Right atrium auricular region (tissue), 2 donors: ENCODE measurements around the gene TBXAS1. TPM values are rescaled to one million over a fixed set of nuclear protein-coding genes. Genes with fewer than 3 reads are reported as not detected.

Experiments
- DNase-seq: peaks from one replicate; pipeline ENCODE4 v3.0.0-alpha.2; 2019; ENCODE audit warnings: low spot score
- H3K27ac ChIP-seq, 2 donors: fragments of 200-600 bp; sonication (generic); 1 replicate in 1 of 2; 2 replicates in 1 of 2; pipeline ENCODE4 v1.5.1; 2016 to 2019
- H3K27me3 ChIP-seq, 2 donors: fragments of 200-600 bp; sonication (generic); one replicate each; pipeline versions ENCODE4 v1.5.1 to v1.6.0; 2017 to 2019
- H3K36me3 ChIP-seq: fragments of 200-600 bp; sonication (generic); one replicate; pipeline ENCODE4 v1.5.1; 2016
- H3K4me1 ChIP-seq, 2 donors: fragments of 200-600 bp; sonication (generic); one replicate each; pipeline versions ENCODE4 v1.5.1 to v1.6.0; 2017 to 2019
- H3K4me3 ChIP-seq, 2 donors: fragments of 200-600 bp; sonication (generic); 1 replicate in 1 of 2; 2 replicates in 1 of 2; pipeline ENCODE4 v1.5.1; 2017 to 2019; ENCODE audit warnings: mild to moderate bottlenecking in 1 of 2, moderate library complexity in 1 of 2
- H3K9me3 ChIP-seq, 2 donors: fragments of 200-600 bp; sonication (generic); one replicate each; pipeline ENCODE4 v1.5.1; 2019
- total RNA-seq, 2 donors: library from RNA; depleted of rRNA; stranded (reverse); fragments of >200 nt; gene quantifications; one replicate each; pipeline ENCODE4 v1.1.0, GENCODE V29; 2016
- TF ChIP-seq, protein P1 (sequence below), 2 donors: fragments of 200-600 bp; sonication (generic); IDR thresholded peaks; one replicate each; pipeline ENCODE4 v1.5.1; 2019; ENCODE audit warnings: antibody characterized with exemption in 2 of 2

The TBXAS1 gene
- total RNA-seq, 2 donors from 2014 or later, result 4.6 to 15.3 TPM

DNA sequence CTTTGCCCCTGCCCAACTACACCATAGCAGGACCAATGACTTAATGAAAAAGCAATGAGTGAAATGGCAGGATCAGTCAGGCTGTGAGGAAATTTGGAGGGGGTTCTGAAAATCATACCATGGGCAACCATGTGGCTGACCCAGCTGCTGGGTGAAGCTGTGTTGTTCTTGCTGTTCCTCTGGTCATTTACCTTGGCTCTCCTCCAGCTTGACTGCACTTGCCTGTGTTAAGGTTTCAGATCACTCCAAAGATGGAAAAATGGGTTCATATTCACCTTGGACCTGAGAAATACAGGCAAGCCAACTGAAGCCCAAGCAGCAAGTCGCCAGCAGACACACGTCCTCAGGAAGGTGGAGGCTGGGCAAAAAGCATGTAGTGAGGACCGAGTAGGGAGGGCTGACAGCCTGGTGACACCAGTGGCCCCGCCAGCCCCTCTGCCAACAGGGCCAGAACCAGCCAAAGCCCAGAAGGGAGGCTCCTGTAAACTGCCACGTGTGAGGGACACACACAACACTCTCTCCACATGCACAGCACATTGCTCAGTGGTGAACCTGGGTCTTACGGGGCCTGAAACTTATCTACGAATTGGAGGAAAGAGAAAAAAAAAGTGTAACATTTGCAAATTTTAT, 193.6 kb downstream of the TBXAS1 start:
- peaks cover 18% of the 10 kb centered on the region for H3K36me3 ChIP-seq
- DNase-seq, result no peak
- no peaks in the 10 kb centered on the region for H3K4me1 ChIP-seq
- no peaks in the 10 kb centered on the region for H3K27me3 ChIP-seq
- H3K4me3 ChIP-seq, result no peak overlapping the region
- no peak overlapping the region for H3K27ac ChIP-seq
- TF ChIP-seq, protein P1, sequence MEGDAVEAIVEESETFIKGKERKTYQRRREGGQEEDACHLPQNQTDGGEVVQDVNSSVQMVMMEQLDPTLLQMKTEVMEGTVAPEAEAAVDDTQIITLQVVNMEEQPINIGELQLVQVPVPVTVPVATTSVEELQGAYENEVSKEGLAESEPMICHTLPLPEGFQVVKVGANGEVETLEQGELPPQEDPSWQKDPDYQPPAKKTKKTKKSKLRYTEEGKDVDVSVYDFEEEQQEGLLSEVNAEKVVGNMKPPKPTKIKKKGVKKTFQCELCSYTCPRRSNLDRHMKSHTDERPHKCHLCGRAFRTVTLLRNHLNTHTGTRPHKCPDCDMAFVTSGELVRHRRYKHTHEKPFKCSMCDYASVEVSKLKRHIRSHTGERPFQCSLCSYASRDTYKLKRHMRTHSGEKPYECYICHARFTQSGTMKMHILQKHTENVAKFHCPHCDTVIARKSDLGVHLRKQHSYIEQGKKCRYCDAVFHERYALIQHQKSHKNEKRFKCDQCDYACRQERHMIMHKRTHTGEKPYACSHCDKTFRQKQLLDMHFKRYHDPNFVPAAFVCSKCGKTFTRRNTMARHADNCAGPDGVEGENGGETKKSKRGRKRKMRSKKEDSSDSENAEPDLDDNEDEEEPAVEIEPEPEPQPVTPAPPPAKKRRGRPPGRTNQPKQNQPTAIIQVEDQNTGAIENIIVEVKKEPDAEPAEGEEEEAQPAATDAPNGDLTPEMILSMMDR (IDR thresholded peaks at IDR 0.05), result no peak
- no peaks in the 10 kb centered on the region for H3K9me3 ChIP-seq

DNA sequence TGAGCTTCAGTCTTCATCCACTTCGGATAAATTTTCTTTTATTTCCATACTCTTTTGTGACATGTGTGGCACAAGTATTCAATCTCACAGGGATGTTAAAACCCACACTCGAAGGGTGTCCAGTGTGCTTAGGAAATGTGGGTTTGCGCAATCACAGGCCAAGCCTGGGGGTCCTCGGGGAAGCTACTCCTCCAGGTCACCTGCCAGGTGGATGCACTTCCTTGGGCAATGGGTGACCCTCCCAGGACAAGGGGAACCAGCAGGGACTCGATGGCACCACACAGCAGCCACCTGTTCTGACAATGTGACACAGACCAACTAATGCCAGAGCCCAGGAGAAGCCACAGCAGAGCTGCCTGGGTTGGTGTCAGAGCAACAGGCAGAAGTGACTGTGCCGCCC, 194.7 kb downstream of the TBXAS1 start:
- Histone ChIP-seq H3K4me3 (no peak overlapping the region), H3K4me1 (no peaks in the 10 kb centered on the region), H3K27me3 (no peaks in the 10 kb centered on the region), H3K9me3 (no peaks in the 10 kb centered on the region), H3K27ac (no peak overlapping the region), H3K36me3 (peaks cover 18% of the 10 kb centered on the region)
- TF ChIP-seq, protein P1 (IDR thresholded peaks at IDR 0.05), result no peak
- no peak for DNase-seq

DNA sequence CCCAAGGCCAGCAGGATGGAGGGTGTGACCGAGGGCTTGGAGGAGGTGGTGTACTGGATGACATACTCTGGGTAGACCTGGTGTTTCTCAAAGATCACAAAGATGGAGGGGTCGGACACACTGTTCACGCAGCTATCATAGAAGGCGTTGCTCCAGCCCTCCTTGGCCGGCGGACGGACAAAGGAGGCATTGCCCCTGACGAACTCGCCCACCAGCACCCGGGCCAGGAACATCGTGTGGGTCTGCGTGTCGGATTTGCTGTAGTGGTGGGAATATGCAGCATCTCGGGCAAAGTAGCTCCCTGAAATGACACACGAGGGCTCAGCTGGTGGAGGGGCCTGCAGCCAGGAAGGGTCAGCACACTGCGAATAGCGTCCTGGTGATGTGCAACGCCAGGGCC, 195.5 kb downstream of the TBXAS1 start:
- Histone ChIP-seq H3K4me3 (no peak overlapping the region), H3K36me3 (peaks cover 18% of the 10 kb centered on the region), H3K4me1 (no peaks in the 10 kb centered on the region), H3K9me3 (no peaks in the 10 kb centered on the region), H3K27me3 (no peaks in the 10 kb centered on the region), H3K27ac (no peak overlapping the region)
- TF ChIP-seq, protein P1 (IDR thresholded peaks at IDR 0.05), result no peak
- no peak for DNase-seq

DNA sequence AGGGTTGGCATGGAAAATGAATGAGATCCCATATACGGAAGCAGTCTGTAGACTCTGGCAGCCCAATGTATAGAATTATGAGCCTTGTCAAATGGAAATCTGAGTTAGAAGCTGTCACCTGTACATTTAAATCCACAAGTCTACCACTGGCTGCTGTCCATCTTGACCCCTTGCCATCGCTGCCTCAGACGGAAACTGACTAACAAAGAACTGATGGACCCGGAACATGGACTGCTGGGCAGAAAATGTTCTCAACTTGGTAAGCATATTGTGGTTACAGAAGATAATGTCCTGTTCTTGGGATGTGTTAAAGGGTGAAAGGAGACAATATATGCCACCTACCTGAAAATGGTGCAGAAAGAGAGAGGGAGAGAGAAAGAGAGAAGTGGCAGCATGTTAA, 196.2 kb downstream of the TBXAS1 start:
- TF ChIP-seq, protein P1 (IDR thresholded peaks at IDR 0.05), result no peak
- Histone ChIP-seq H3K4me1 (no peaks in the 10 kb centered on the region), H3K27me3 (no peaks in the 10 kb centered on the region), H3K27ac (no peak overlapping the region), H3K9me3 (no peaks in the 10 kb centered on the region), H3K4me3 (no peak overlapping the region), H3K36me3 (peaks cover 18% of the 10 kb centered on the region)
- DNase-seq, result no peak

DNA sequence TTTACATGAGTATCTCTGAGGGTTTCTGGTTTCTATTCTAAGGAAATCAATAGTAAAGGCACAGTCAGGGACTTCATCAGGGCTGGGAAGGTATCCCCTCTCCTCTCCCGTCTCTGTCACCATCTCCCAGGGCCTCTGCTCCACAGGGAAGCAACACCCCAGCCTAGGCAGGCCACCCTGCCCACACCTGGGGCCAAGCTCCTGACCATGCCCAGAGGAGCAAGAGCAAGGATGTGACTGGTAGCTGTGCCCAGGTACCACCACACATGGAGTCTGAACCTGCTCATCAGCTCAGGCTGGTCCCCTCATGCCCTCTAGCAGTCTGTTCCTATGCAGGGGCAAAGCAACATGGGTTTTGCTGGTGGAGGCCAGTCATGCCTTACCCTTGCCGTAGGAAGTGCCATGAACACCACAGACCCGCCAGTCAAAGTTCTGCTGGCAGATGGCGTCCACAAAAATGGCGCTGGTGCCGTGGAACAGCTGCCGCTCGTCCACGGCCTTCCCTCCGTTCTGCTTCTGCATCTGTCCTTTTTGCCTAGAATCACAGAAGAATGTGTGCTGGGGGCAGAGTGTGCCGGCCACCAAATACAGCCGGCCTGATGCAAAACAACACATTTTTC, 196.9 kb downstream of the TBXAS1 start:
- DNase-seq, result no peak
- no peaks in the 10 kb centered on the region for H3K4me1 ChIP-seq
- H3K36me3 ChIP-seq, result peaks cover 18% of the 10 kb centered on the region
- H3K9me3 ChIP-seq, result no peaks in the 10 kb centered on the region
- TF ChIP-seq, protein P1 (IDR thresholded peaks at IDR 0.05), result no peak
- no peak overlapping the region for H3K4me3 ChIP-seq
- H3K27ac ChIP-seq, result no peak overlapping the region
- H3K27me3 ChIP-seq, result no peaks in the 10 kb centered on the region

DNA sequence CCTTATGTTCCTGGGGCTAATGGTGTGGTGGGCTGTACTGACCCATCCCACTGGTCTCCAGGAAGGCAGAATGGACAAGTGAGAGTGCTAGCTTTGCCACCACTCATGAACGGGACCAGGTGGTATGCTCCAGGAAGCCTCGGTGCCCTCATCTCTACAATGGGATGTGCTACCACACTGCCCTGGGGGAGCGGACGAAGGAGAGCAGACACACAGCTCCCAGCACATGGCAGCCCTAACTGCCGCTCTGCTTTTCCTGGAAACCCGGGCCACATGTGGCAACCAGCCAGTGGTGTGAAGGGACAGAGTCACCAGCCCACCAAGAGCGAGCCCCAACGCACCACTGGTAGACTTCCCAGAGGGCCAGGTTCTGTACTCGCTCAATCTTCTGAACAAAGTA, 197.9 kb downstream of the TBXAS1 start:
- DNase-seq, result no peak
- Histone ChIP-seq H3K9me3 (no peaks in the 10 kb centered on the region), H3K27ac (no peak overlapping the region), H3K36me3 (peaks cover 18% of the 10 kb centered on the region), H3K4me1 (no peaks in the 10 kb centered on the region), H3K4me3 (no peak overlapping the region), H3K27me3 (no peaks in the 10 kb centered on the region)
- TF ChIP-seq, protein P1 (IDR thresholded peaks at IDR 0.05), result no peak
